ENCODE measurements around the gene CYP2W1. TPM values are rescaled to one million over a fixed set of nuclear protein-coding genes. Genes with fewer than 3 reads are reported as not detected.

CYP2W1 gene
- polyA plus RNA-seq, 3 donors from 2014 or later = not detected

DNA sequence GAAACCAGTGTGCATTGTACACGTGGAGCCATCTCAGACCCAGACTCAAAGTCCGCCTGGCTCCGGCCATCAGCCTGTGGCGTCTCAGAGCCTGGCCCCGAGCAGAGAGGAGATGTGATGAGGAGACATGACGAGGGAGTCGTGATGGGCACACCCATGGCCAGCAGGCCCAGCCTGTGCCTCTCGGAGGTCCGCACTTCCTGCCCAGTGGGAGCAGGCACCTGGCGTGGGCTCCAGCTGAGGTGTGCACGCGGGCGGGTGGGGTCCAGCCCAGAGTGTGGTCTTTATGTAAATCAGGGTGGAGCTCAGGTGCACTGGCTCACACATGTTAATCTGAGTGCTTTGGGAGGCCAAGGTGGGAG, 35.3 kb downstream of the CYP2W1 start:
- Mint-ChIP-seq H3K27me3 (ENCODE audit: low read depth in 3 of 3) (no peaks in the 10 kb centered on the region), H3K4me1 (peaks cover 8 to 11% of the 10 kb centered on the region in 2 donors), H3K9me3 (peaks cover 0 to 6% (median 1%) of the 10 kb centered on the region in 6 donors), H3K36me3 (peaks cover 0 to 11% (median 10%) of the 10 kb centered on the region in 3 donors), H3K27ac (no peak overlapping the region), H3K4me3 (no peak overlapping the region)
- DNase-seq = no peak

DNA sequence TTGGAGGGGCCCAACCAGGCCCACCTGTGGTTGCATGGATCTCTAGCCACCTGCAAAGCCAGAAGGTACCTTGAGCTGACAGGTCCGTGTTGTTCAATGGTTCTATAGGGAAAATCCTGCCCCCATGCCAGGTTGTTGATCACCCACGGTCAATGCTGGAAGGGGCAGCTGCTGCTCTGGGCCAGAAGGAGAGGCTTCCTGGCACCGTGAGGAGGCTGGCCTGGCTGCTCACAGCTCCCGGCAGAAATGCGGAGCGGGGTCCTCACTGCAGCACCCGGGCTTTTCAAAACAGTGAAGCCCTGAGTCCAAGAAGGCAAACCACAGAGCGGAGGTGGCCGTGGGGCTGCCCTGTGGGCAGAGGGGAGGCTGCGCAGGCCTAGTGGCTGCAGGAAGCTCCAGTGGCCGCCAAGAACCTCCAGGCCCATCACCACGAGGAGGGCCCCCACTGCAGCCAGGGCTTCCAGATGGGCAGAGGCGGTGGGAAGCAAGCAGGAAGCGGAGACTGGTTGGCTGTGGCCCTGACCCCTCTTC, 36.3 kb downstream of the CYP2W1 start:
- Mint-ChIP-seq H3K27me3 (ENCODE audit: low read depth in 3 of 3) (no peaks in the 10 kb centered on the region), H3K4me3 (no peak overlapping the region), H3K36me3 (peaks cover 4 to 15% (median 13%) of the 10 kb centered on the region in 3 donors)

DNA sequence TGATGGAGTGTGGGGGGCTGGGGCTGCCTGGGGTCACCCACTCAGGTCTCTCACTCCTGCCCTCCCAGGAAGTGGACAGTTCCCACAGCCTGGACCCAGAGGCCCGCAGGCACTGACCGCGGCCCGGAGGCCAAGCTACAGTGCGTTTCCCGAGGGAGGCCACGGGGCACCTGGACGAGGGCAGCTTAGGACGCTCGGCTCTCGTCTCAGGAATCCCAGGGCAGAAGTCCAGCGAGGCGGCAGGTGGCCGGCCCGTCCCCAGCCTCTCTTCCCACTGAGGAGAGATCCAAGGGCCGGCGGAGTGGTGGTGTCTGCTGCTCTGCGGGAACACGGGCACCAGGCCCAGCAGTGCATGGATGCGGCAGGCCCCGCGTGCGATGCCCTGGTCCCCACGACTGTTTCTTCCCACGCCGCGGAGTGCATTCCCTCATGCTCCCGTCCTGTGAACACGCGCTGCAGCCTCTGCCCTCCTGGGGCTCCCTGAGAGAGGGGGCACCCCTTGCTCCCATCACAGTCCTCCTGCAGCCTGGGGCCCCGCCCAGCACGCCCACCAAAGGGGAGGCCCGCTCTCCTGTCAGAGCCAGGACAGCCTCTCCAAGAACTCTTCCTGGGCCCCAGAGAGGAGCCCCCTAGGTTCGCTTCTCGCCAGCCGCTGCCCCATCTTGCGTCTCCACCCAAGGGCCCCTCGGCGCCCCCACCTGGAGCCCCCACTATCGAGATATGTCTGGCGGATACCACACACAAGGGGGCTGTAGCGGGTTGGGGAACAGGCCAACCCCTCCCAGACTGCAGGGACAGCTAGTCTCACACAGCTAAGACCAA, 37.0 kb downstream of the CYP2W1 start:
- no peak overlapping the region for H3K4me3 Mint-ChIP-seq
- H3K27ac Mint-ChIP-seq = no peak overlapping the region
- peaks cover 4 to 15% (median 13%) of the 10 kb centered on the region in 3 donors for H3K36me3 Mint-ChIP-seq
- DNase-seq = no peak
- H3K27me3 Mint-ChIP-seq (ENCODE audit: low read depth in 3 of 3) = no peaks in the 10 kb centered on the region
- H3K9me3 Mint-ChIP-seq = peaks cover 0 to 10% (median 1%) of the 10 kb centered on the region in 6 donors
- H3K4me1 Mint-ChIP-seq = peaks cover 0 to 8% of the 10 kb centered on the region in 2 donors

More for the DNA sequence above, 36.3 kb downstream of the CYP2W1 start:
- DNase-seq = no peak
- H3K4me1 Mint-ChIP-seq = peaks cover 0 to 8% of the 10 kb centered on the region in 2 donors
- H3K27ac Mint-ChIP-seq = no peak overlapping the region
- H3K9me3 Mint-ChIP-seq = peaks cover 0 to 10% (median 1%) of the 10 kb centered on the region in 6 donors

DNA sequence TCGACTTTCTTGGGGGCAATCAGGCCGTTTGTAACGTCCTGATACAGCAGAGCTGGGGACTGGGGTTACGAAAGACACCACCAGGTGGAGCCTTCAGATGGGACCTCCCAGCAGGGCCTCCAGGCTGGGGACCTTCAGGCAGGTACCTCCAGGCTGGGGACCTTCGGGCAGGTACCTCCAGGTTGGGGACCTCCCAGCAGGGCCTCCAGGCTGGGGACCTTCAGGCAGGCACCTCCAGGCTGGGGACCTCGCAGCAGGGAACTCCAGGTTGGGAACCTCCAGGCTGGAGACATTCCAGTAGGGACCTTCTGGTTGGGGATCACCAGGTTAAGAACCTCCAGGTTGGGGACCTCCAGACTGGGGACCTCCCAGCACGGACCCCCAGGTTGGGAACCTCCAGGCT, 37.9 kb downstream of the CYP2W1 start:
- H3K4me3 Mint-ChIP-seq = no peak overlapping the region

DNA sequence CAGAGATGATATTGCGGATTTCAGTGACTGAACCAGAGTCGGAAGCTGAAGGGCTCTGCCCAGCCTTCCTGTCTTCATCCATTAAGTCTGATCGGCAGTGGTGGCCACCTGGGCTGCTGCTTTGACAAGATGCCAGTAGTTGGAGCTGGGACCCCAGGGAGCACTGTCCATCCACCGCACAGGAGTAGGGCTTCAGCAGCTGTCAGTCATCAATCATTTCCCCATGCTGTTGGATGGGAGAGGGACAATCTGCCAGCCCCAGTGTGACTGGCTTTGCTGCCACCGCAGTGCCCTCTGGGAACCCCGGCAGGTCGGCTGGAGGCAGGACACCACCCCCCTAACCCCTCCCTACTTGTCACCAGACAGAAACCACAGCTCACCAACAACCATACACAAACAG, 38.4 kb downstream of the CYP2W1 start:
- no peak overlapping the region for H3K27ac Mint-ChIP-seq
- H3K36me3 Mint-ChIP-seq = peaks cover 4 to 18% (median 13%) of the 10 kb centered on the region in 3 donors
- H3K9me3 Mint-ChIP-seq = peaks cover 0 to 10% (median 1%) of the 10 kb centered on the region in 6 donors
- peaks cover 4 to 8% of the 10 kb centered on the region in 2 donors for H3K4me1 Mint-ChIP-seq
- DNase-seq = no peak
- H3K4me3 Mint-ChIP-seq = no peak overlapping the region
- peaks cover 0 to 2% (median 2%) of the 10 kb centered on the region in 3 donors for H3K27me3 Mint-ChIP-seq (ENCODE audit: low read depth in 3 of 3)

More for the DNA sequence above, 37.9 kb downstream of the CYP2W1 start:
- peaks cover 4 to 15% (median 13%) of the 10 kb centered on the region in 3 donors for H3K36me3 Mint-ChIP-seq
- no peaks in the 10 kb centered on the region for H3K27me3 Mint-ChIP-seq (ENCODE audit: low read depth in 3 of 3)
- no peak for DNase-seq
- H3K4me1 Mint-ChIP-seq = peaks cover 0 to 8% of the 10 kb centered on the region in 2 donors
- H3K9me3 Mint-ChIP-seq = peaks cover 0 to 10% (median 1%) of the 10 kb centered on the region in 6 donors
- H3K27ac Mint-ChIP-seq = no peak overlapping the region

DNA sequence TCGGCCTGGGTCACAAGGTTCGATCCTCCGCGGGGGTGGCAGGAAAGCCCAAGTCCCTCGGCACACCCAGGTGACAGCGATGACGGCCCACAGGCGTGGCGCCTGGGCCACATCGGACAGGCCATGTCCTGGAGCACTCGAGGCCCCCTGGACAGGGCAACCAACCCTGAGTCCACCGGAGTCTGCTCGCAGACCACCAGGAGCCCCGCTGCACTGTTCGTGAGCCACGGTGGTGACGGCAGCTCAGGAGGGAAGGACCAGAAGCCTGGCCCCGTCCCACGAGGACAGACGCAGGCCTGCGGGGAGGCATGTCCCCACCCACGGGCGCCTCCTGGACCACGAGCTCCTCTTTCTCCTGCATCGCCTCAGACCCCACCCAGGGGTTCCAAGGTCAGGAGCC, 39.0 kb downstream of the CYP2W1 start:
- Mint-ChIP-seq H3K36me3 (peaks cover 4 to 18% (median 13%) of the 10 kb centered on the region in 3 donors), H3K9me3 (peaks cover 0 to 10% (median 1%) of the 10 kb centered on the region in 6 donors), H3K27me3 (ENCODE audit: low read depth in 3 of 3) (peaks cover 2% of the 10 kb centered on the region in 3 donors), H3K4me1 (peaks cover 10% of the 10 kb centered on the region in 2 donors), H3K4me3 (no peak overlapping the region), H3K27ac (no peak overlapping the region)
- no peak for DNase-seq

DNA sequence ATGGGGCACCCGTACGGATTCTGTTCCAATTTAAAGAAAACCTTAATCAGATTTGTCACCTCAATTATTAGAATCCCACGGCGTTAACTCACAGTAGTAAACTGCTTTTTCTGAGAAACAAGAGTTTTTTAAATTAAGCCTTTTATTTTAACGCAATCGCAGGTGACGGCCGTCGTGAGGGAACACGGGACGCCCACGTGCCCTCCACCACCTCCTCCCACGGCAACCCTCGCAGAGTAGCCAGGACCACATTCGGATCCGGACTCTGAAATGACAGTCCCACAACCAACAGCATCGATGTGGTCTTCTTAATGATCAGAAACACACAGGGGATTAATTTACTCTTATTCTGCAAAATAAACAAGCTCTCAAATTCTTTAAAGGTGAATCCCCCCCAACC, 39.4 kb downstream of the CYP2W1 start:
- H3K4me1 Mint-ChIP-seq = peaks cover 11 to 14% of the 10 kb centered on the region in 2 donors
- H3K27me3 Mint-ChIP-seq (ENCODE audit: low read depth in 3 of 3) = peaks cover 2 to 3% (median 2%) of the 10 kb centered on the region in 3 donors
- H3K4me3 Mint-ChIP-seq = no peak overlapping the region
- H3K36me3 Mint-ChIP-seq = peaks cover 4 to 18% (median 13%) of the 10 kb centered on the region in 3 donors
- no peak overlapping the region for H3K27ac Mint-ChIP-seq
- peaks cover 0 to 10% (median 1%) of the 10 kb centered on the region in 6 donors for H3K9me3 Mint-ChIP-seq
- DNase-seq = no peak

DNA sequence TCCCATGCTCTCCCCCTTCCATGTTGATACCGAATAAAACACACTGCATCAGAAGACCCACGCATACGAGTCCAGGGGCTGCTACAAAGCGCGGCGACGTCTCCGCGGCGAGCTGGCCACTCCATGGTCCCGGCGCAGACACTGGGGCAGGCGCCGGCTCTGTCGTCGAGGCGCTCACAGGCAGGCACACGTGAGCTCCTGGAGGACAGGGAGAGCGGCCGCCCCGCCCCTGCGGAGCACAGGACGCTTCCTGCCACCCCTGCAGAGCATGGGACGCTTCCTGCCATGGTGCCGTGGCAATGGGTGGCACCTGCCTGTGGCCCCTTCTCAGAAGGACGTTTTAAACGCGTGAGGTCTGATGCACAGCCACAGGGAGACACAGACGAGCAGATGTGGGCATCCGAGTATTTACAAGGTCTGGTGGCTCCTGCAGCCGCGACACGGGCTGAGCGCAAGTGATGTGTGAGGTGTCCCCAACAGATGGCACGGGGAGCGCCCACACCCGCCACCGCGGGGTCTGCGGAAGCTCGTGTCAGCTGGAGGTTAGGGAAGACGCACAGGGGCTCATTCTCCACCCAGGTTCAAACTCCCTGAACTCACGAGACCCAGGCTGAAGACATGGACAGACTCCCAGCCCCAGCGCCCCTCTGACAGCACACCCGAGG, 40.0 kb downstream of the CYP2W1 start:
- H3K27me3 Mint-ChIP-seq (ENCODE audit: low read depth in 3 of 3) = peaks cover 2 to 3% (median 2%) of the 10 kb centered on the region in 3 donors
- peaks cover 4 to 18% (median 13%) of the 10 kb centered on the region in 3 donors for H3K36me3 Mint-ChIP-seq
- H3K9me3 Mint-ChIP-seq = peaks cover 0 to 10% (median 1%) of the 10 kb centered on the region in 6 donors
- H3K4me3 Mint-ChIP-seq = no peak overlapping the region
- H3K4me1 Mint-ChIP-seq = peaks cover 12 to 17% of the 10 kb centered on the region in 2 donors
- no peak overlapping the region for H3K27ac Mint-ChIP-seq
- DNase-seq = no peak

DNA sequence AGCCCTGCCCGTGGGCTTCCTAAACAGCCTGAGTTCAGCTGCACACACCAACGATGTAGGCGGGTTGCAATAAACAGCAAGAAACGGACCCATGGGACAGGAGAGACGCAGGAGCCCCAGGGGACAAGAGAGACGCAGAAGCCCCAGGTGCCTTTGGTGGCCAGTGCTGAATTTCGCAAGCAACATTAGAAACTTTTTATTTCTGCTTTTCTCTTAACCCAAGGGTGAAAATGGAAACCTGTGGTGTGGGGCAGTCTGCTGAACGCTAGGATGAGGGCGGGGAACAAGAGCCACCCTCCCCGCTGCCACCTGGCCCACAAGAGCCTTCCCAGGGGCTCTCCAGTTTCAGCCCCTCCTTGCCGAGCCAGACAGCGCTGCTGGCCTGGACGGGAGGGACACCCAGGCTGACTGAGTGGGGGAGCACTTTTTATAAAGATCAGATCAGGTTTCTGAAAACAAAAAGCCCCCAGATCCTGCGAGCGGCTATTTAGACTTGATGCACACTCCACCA, 41.4 kb downstream of the CYP2W1 start:
- H3K27ac Mint-ChIP-seq = no peak overlapping the region
- no peak overlapping the region for H3K4me3 Mint-ChIP-seq
- H3K36me3 Mint-ChIP-seq = peaks cover 4 to 18% (median 13%) of the 10 kb centered on the region in 3 donors
- H3K9me3 Mint-ChIP-seq = peaks cover 0 to 10% (median 1%) of the 10 kb centered on the region in 6 donors
- no peak for DNase-seq
- peaks cover 16 to 25% of the 10 kb centered on the region in 2 donors for H3K4me1 Mint-ChIP-seq
- H3K27me3 Mint-ChIP-seq (ENCODE audit: low read depth in 3 of 3) = peaks cover 2 to 3% (median 2%) of the 10 kb centered on the region in 3 donors

DNA sequence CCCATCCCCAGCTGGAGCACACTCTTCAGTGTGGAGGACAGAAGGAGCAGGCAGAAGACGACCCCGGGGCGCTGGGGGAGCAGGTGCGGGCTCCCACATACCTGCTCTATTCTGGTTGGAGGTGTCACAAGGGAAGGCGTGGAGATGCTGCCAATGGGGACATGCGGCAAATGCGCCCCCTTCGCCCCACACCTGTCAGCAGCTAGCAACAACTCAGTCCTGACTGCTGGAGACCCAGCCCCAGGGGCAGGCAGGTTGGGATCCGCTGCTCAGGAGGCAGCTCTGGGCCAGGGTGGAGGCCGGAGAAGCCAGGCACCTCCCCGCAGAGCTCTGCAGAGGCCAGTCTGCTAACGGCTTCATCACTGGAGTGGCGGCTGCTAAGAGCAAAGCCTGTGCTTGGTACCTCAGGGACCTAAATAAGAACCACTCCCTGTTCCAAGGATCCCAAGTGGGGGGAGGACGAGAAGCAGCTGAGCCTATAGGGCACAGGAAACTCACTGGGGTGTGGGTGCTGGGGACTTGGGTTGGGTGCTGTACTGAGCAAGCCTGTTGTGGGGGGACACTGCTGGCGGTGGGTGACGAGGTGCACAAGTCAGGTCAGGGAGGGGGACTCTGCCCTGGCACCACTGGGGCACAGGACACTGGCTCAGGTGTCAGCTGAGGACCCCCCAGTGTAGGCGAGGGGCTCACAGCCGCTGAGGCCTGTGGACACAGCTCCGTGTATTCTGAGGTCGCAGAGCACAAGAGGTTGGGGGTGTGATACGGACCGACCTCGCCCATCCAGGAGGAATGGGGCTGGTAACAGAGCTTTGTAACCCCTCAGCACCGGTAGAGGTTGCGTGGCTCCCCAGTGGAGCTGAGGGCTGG, 42.1 kb downstream of the CYP2W1 start:
- Mint-ChIP-seq H3K36me3 (peaks cover 4 to 18% (median 13%) of the 10 kb centered on the region in 3 donors), H3K27ac (peak overlapping the region in 1 of 6 donors; percentile 46), H3K27me3 (ENCODE audit: low read depth in 3 of 3) (peaks cover 2 to 4% (median 3%) of the 10 kb centered on the region in 3 donors), H3K4me3 (no peak overlapping the region), H3K9me3 (peaks cover 0 to 10% (median 1%) of the 10 kb centered on the region in 6 donors), H3K4me1 (peaks cover 21 to 26% of the 10 kb centered on the region in 2 donors)
- no peak for DNase-seq

DNA sequence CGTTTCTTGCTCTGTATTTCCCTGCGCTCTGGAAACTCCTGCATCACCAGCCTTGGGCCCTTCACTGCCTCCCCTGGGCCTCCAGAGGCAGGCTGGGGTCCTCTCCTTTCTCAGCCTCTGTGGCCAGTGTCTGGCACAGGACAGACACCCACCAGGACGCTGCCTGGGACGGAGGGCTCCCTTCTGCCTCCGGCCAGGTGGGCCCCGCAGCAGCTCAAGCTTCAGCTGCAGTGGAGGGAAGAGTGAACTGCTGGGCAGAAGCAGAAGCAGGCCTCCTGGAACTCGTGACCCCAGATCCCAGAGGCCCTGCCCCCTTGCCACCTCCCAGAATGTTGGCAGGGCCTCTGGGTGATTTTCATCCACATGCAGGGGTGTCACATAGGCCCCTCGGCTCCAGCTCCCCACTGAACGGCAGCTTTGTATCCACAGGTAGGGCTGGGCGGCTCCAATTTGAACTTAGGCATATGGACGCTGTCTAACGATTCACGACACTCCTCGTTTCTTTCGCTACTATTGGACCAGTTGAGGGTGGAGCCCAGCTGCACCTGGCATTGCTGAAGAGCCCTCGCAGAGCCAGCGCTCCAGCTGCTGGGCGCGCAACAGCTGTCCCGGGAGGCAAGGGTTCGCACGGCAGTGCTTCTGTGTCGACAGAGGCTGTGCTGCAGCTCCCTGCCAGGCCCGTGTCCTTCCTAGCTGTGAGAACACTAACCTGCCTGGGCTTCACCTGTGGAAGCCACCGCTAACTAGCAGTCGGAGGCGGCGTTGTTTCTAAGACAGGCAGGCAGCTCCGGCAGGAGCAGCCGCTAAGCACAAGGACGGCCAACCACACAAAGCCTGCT, 43.0 kb downstream of the CYP2W1 start:
- Mint-ChIP-seq H3K4me3 (peak overlapping the region in 4 of 5 donors; percentile 33 to 76 (median 72)), H3K9me3 (peaks cover 0 to 10% (median 1%) of the 10 kb centered on the region in 6 donors), H3K36me3 (peaks cover 4 to 18% (median 13%) of the 10 kb centered on the region in 3 donors), H3K27ac (no peak overlapping the region), H3K4me1 (peaks cover 23 to 26% of the 10 kb centered on the region in 2 donors), H3K27me3 (ENCODE audit: low read depth in 3 of 3) (peaks cover 2 to 4% (median 3%) of the 10 kb centered on the region in 3 donors)
- DNase-seq = no peak

DNA sequence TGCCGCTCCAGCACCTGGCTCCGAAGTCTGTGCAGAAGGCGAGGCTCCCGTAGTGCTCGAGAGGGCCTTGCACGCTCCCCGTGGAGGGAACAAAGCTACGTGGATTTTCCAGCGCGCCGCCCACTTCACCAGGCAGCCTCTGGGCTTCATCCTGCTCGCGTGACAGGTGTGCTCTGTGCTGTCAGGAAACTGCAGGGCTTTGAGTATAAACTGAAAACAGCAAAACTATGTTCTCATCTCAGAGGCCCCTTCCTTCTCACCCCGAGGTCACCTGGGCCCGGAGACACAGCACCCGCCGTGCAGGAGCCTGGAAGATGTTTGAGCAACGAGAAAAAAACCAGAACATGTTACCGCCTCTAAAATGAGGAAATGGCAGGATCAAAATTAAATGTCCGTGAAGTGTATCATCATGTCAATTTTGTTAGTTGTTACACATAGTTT, 43.8 kb downstream of the CYP2W1 start:
- H3K4me1 Mint-ChIP-seq = peaks cover 25 to 26% of the 10 kb centered on the region in 2 donors

More for the DNA sequence above, 43.8 kb downstream of the CYP2W1 start:
- H3K9me3 Mint-ChIP-seq = peaks cover 0 to 10% (median 0%) of the 10 kb centered on the region in 6 donors
- DNase-seq = no peak
- H3K27ac Mint-ChIP-seq = peak overlapping the region in 5 of 6 donors; percentile 11 to 46 (median 29)
- H3K36me3 Mint-ChIP-seq = peaks cover 4 to 12% (median 9%) of the 10 kb centered on the region in 3 donors
- peak overlapping the region; percentile 63 to 76 (median 70) for H3K4me3 Mint-ChIP-seq
- H3K27me3 Mint-ChIP-seq (ENCODE audit: low read depth in 3 of 3) = peaks cover 2 to 4% (median 3%) of the 10 kb centered on the region in 3 donors
